Liver (tissue), 3 donors: ENCODE data around the gene AFAP1.

Source experiments
- CTCF ChIP-seq: fragments of 150-350 bp; IDR thresholded peaks from 2 replicates; pipeline ENCODE4 v1.5.1; 2017; ENCODE audit warnings: improper control_type of control experiment, low read depth, low read length; ENCODE audit not compliant: missing input control
- FOXA1 ChIP-seq: IDR thresholded peaks from 2 replicates; pipeline ENCODE4 v1.6.1; 2016; ENCODE audit warnings: antibody characterized with exemption
- MAX ChIP-seq: IDR thresholded peaks from 2 replicates; pipeline ENCODE4 v1.6.1; 2016; ENCODE audit warnings: antibody characterized with exemption
- NR2F2 ChIP-seq: IDR thresholded peaks from 2 replicates; pipeline ENCODE4 v1.6.1; 2016; ENCODE audit warnings: antibody characterized with exemption
- TAF1 ChIP-seq: conservative IDR thresholded peaks from 2 replicates; pipeline ENCODE4 v1.6.1; 2016; ENCODE audit warnings: antibody characterized with exemption, mild to moderate bottlenecking
- donor health status: healthy.
- donor health status: healthy.

DNA sequence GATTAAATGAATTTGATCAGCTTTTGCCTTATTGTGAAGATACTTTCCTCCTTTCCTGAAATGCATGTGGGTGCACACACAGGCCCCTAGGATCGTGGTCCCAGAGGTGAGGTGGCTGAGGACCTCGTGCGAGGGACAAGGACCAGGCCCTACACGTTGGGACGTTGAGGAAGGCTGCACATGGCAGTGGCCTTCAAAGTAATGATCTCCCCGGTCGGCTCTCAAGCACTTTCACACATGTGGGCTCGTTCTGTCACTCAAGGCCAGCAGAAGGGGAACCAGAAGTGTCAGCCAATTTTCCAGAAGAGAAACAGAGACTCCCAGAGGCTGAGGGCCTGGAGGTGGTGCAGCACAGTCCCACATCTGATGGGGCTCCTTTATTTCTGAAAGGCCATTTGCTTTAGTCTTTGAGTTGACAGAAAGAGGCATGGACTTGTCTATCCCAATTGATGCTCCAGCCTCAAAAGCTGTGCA, 196.8 kb downstream of the AFAP1 start:
- TF ChIP-seq FOXA1 (no peak), CTCF (no peak), MAX (no peak), NR2F2 (no peak), TAF1 (no peak)
